IMR-90 (cell line): ENCODE data around the gene PCCA. TPM values are rescaled to one million over a fixed set of nuclear protein-coding genes. Genes with fewer than 3 reads are reported as not detected.
A peak's percentile ranks its signal among the peaks of the same experiment; 100 is the strongest.

Source experiments
- ATAC-seq: fragments of 200-7000 bp; cut with Tn5 transposase; 2 replicates; pipeline ENCODE4 v1.9.1; 2020; ENCODE audit warnings: low read depth, mild to moderate bottlenecking, moderate library complexity
- BruUV-seq: library from RNA; stranded (reverse); fragments of 400-500 nt; replicated peaks from 2 replicates; lab custom pipeline; 2021; lab: Mats Ljungman, UMichigan
- CTCF ChIA-PET: fragments of 300-600 bp; formaldehyde crosslinking; extraction: SDS; loops from one replicate; lab custom pipeline; 2021; ENCODE audit warnings: antibody characterized with exemption; lab: Yijun Ruan, JAX
- POLR2A ChIA-PET: fragments of 300-600 bp; sonication (Branson Sonifier 250); formaldehyde crosslinking; loops from one replicate; lab custom pipeline; 2022; ENCODE audit warnings: antibody characterized with exemption; ENCODE audit not compliant: unreplicated experiment; lab: Charles Lee
- DNase-seq: peaks from one replicate; pipeline ENCODE4 v3.0.0; 2013
- H2AFZ ChIP-seq: replicated peaks from 2 replicates; pipeline ENCODE3; 2013; ENCODE audit warnings: low read length, mild to moderate bottlenecking; ENCODE audit not compliant: poor library complexity
- H2AK5ac ChIP-seq: 2 replicates; pipeline ENCODE4 v1.6.1; 2013; ENCODE audit warnings: low read depth, low read length, inconsistent platforms
- H2AK9ac ChIP-seq: replicated peaks from 2 replicates; pipeline ENCODE3; 2013; ENCODE audit warnings: mild to moderate bottlenecking, low read depth, low read length, moderate library complexity; ENCODE audit not compliant: poor library complexity
- H2BK120ac ChIP-seq: 2 replicates; pipeline ENCODE4 v1.6.1; 2013; ENCODE audit warnings: low read depth, low read length, inconsistent platforms
- H2BK15ac ChIP-seq: 3 replicates; pipeline ENCODE4 v1.6.1; 2013; ENCODE audit warnings: low read depth, low read length, inconsistent platforms
- H2BK20ac ChIP-seq: 2 replicates; pipeline ENCODE4 v1.6.1; 2013; ENCODE audit warnings: low read depth, mild to moderate bottlenecking, inconsistent platforms, low read length, moderate library complexity
- H2BK5ac ChIP-seq: 2 replicates; pipeline ENCODE4 v1.6.1; 2013; ENCODE audit warnings: mild to moderate bottlenecking, low read depth, low read length, inconsistent platforms; ENCODE audit not compliant: poor library complexity, severe bottlenecking
- H3K14ac ChIP-seq: replicated peaks from 2 replicates; pipeline ENCODE4 v1.6.1; 2013; ENCODE audit warnings: low read depth, low read length, inconsistent platforms
- H3K18ac ChIP-seq: 2 replicates; pipeline ENCODE4 v1.6.1; 2013; ENCODE audit warnings: low read depth, low read length, control low read depth
- H3K23ac ChIP-seq: 2 replicates; pipeline ENCODE4 v1.6.1; 2013; ENCODE audit warnings: low read depth, low read length, inconsistent platforms
- H3K27ac ChIP-seq: 2 replicates; pipeline ENCODE4 v1.5.1; 2013; ENCODE audit warnings: mild to moderate bottlenecking, control low read depth, low read length; ENCODE audit not compliant: insufficient read depth
- H3K27me3 ChIP-seq: 2 replicates; pipeline ENCODE4 v1.6.1; 2013; ENCODE audit warnings: low read length; ENCODE audit not compliant: control insufficient read depth, insufficient read depth
- H3K36me3 ChIP-seq: 2 replicates; pipeline ENCODE4 v1.6.1; 2013; ENCODE audit warnings: low read length, mixed read lengths; ENCODE audit not compliant: control insufficient read depth, insufficient read depth
- H3K4ac ChIP-seq: 2 replicates; pipeline ENCODE4 v1.6.1; 2013; ENCODE audit warnings: low read depth, low read length, inconsistent platforms
- H3K4me1 ChIP-seq: 2 replicates; pipeline ENCODE4 v1.6.1; 2013; ENCODE audit warnings: low read length, mixed read lengths; ENCODE audit not compliant: control insufficient read depth, insufficient read depth
- H3K4me2 ChIP-seq: 2 replicates; pipeline ENCODE4 v1.6.1; 2013; ENCODE audit warnings: low read depth, mild to moderate bottlenecking, control low read depth, low read length, moderate library complexity
- H3K4me3 ChIP-seq: 2 replicates; pipeline ENCODE4 v1.5.1; 2013; ENCODE audit warnings: low read depth, mild to moderate bottlenecking, control low read depth, low read length, moderate library complexity; ENCODE audit not compliant: insufficient read depth
- H3K56ac ChIP-seq: 2 replicates; pipeline ENCODE4 v1.6.1; 2013; ENCODE audit warnings: low read length, inconsistent platforms; ENCODE audit not compliant: insufficient read depth; ENCODE audit errors: extremely low read depth
- H3K79me1 ChIP-seq, 2 experiments: 2 replicates each; pipeline ENCODE4 v1.6.1; 2013; ENCODE audit warnings: low read length in 2 of 2, inconsistent platforms in 1 of 2, low read depth in 1 of 2
- H3K9ac ChIP-seq: 2 replicates; pipeline ENCODE4 v1.6.1; 2013; ENCODE audit warnings: low read depth, low read length, control low read depth
- H3K9me1 ChIP-seq: 2 replicates; pipeline ENCODE4 v1.6.1; 2013; ENCODE audit warnings: low read length, inconsistent platforms; ENCODE audit not compliant: insufficient read depth
- H3K9me3 ChIP-seq: 2 replicates; pipeline ENCODE4 v1.6.1; 2013; ENCODE audit warnings: low read length; ENCODE audit not compliant: control insufficient read depth, insufficient read depth
- H4K20me1 ChIP-seq: 2 replicates; pipeline ENCODE4 v1.6.1; 2013; ENCODE audit warnings: low read length, inconsistent platforms; ENCODE audit not compliant: insufficient read depth
- H4K5ac ChIP-seq: 2 replicates; pipeline ENCODE4 v1.6.1; 2013; ENCODE audit warnings: mild to moderate bottlenecking, low read depth, low read length, control low read depth
- H4K8ac ChIP-seq, 2 experiments: 2 replicates each; pipeline ENCODE4 v1.6.1; 2013; ENCODE audit warnings: low read depth in 2 of 2, low read length in 2 of 2, control low read depth in 1 of 2, inconsistent platforms in 1 of 2
- H4K91ac ChIP-seq: 2 replicates; pipeline ENCODE4 v1.6.1; 2013; ENCODE audit warnings: low read depth, low read length, inconsistent platforms; ENCODE audit not compliant: insufficient read depth
- CEBPB ChIP-seq: IDR thresholded peaks from 2 replicates; pipeline ENCODE4 v1.6.1; 2012; ENCODE audit warnings: low read depth, low read length, improper control_type of control experiment
- CHD1 ChIP-seq: IDR thresholded peaks from 2 replicates; pipeline ENCODE4 v1.6.1; 2012; ENCODE audit warnings: low read depth, low read length, improper control_type of control experiment
- MAFK ChIP-seq: IDR thresholded peaks from 2 replicates; pipeline ENCODE4 v1.6.1; 2012; ENCODE audit warnings: low read depth, low read length, improper control_type of control experiment
- NFE2L2 ChIP-seq: fragments of 150-350 bp; IDR thresholded peaks from 2 replicates; pipeline ENCODE4 v1.6.1; 2016; ENCODE audit warnings: low read depth, mild to moderate bottlenecking, low read length
- POLR2A ChIP-seq: IDR thresholded peaks from 2 replicates; pipeline ENCODE4 v1.6.1; 2012; ENCODE audit warnings: mild to moderate bottlenecking, low read depth, low read length
- WGBS, 2 experiments: methylation state at CpG; one replicate each; pipeline versions ENCODE4 v1.1.5 to v1.1.7; 2013; ENCODE audit warnings: missing lambda C conversion rate in 2 of 2; ENCODE audit not compliant: insufficient read length in 1 of 2; ENCODE audit errors: extremely low coverage in 2 of 2; 5-methylcytosine and 5-hydroxymethylcytosine counted together
- dilution Hi-C: fragments of 300-500 bp; cut with HindIII; formaldehyde crosslinking; loops from one replicate; pipeline ENCODE4 v1.14.3; 2018; ENCODE audit warnings: low sequenced_read_pairs; ENCODE audit not compliant: unreplicated experiment
- in situ Hi-C: fragments of 300-500 bp; cut with MboI; formaldehyde crosslinking; loops from 3 replicates; pipeline ENCODE4 v1.14.3; 2019; ENCODE audit warnings: low sequenced_read_pairs, inconsistent platforms, mixed read lengths
- intact Hi-C: fragments of 100-400 bp; cut with micrococcal nuclease; formaldehyde crosslinking; loops from 2 replicates; pipeline ENCODE4 v1.10.0; 2022
- polyA plus RNA-seq, 3 experiments: library from polyadenylated mRNA; depleted of rRNA; stranded (reverse); fragments of >200 nt; gene quantifications; 2 replicates each; pipeline ENCODE4 v1.2.3, GENCODE V29; 2012; ENCODE audit warnings: low replicate concordance in 1 of 3
- total RNA-seq: library from RNA; depleted of rRNA; stranded (reverse); fragments of >200 nt; gene quantifications from 2 replicates; pipeline ENCODE4 v1.2.3, GENCODE V29; 2012

Gene PCCA
- total and polyA plus RNA-seq, 2 of the 4 experiments (the other 2 are of a cell fraction): 7.6 to 24.0 TPM

- Histone ChIP-seq H4K5ac (no peak overlapping the region), H3K23ac (no peak overlapping the region), H3K4me2 (no peak overlapping the region)
These were observed 20.1 kb downstream of the PCCA start for GRCh38 chr13:100108913-100109507.

More at GRCh38 chr13:100108913-100109507, 20.1 kb downstream of the PCCA start:
- H3K79me1 ChIP-seq: peaks cover 0 to 34% of the 10 kb centered on the region in 2 experiments; a peak in 3 of 4 replicates
- H3K9me1 ChIP-seq: peaks cover 2% of the 10 kb centered on the region; the same call in 1 of the 2 replicates
- CTCF ChIA-PET: no interaction called here
- H2AK5ac ChIP-seq: no peak overlapping the region
- H2BK15ac ChIP-seq: no peak overlapping the region
- dilution Hi-C loops (no loop called here), in situ Hi-C loops (no loop called here), intact Hi-C loops (no loop called here)
- no peak overlapping the region for H4K8ac ChIP-seq
- POLR2A ChIA-PET: no interaction called here
- H4K20me1 ChIP-seq: 0 out of 2 replicates have a peak, but pooled peaks cover 4% of the 10 kb centered on the region
- no peaks in the 10 kb centered on the region for H3K27me3 ChIP-seq
- no peak overlapping the region for H3K18ac ChIP-seq
- BruUV-seq: no TSS peak
- H2AK9ac ChIP-seq: no peak overlapping the region
- no peak overlapping the region for H3K27ac ChIP-seq
- TF ChIP-seq MAFK (no peak), POLR2A (no peak), CEBPB (peak; percentile 40; the same call in 1 of the 2 replicates), CHD1 (no peak), NFE2L2 (no peak)
- DNase-seq (peak; percentile 19), ATAC-seq (no peak)
- no peak overlapping the region for H3K56ac ChIP-seq
- H2BK5ac ChIP-seq: no peak overlapping the region
- no peak overlapping the region for H3K4ac ChIP-seq
- no peaks in the 10 kb centered on the region for H3K9me3 ChIP-seq
- H2BK120ac ChIP-seq: no peak overlapping the region
- no peak overlapping the region for H3K14ac ChIP-seq
- H2BK20ac ChIP-seq: no peak overlapping the region
- no peak overlapping the region for H3K4me3 ChIP-seq
- no peak overlapping the region for H3K9ac ChIP-seq
- WGBS, 2 experiments: no CpG with 5 or more reads among the region's 3 CpGs
- no peak overlapping the region for H2AFZ ChIP-seq
- H3K4me1 ChIP-seq: no peaks in the 10 kb centered on the region; the same call in 1 of the 2 replicates
- peaks cover 4% of the 10 kb centered on the region for H3K36me3 ChIP-seq
- no peak overlapping the region for H4K91ac ChIP-seq
